HUES64 (cell line): ENCODE results near the gene REEP6.

Source experiments
- H3K27ac ChIP-seq: 2 replicates; pipeline ENCODE4 v1.7.0; 2013; ENCODE audit warnings: low read depth, low read length, inconsistent platforms
- H3K27me3 ChIP-seq: 2 replicates; pipeline ENCODE4 v1.6.1; 2013; ENCODE audit warnings: mild to moderate bottlenecking, low read length; ENCODE audit not compliant: insufficient read depth
- H3K36me3 ChIP-seq: 2 replicates; pipeline ENCODE4 v1.6.1; 2013; ENCODE audit warnings: mild to moderate bottlenecking, low read length; ENCODE audit not compliant: insufficient read depth
- H3K4me1 ChIP-seq: 2 replicates; pipeline ENCODE4 v1.6.1; 2013; ENCODE audit warnings: mild to moderate bottlenecking, low read length, moderate library complexity; ENCODE audit not compliant: insufficient read depth
- H3K4me3 ChIP-seq: 2 replicates; pipeline ENCODE4 v1.5.1; 2013; ENCODE audit warnings: mild to moderate bottlenecking, low read length, moderate library complexity
- H3K9ac ChIP-seq: 2 replicates; pipeline ENCODE4 v1.6.1; 2013; ENCODE audit warnings: mild to moderate bottlenecking, low read depth, low read length
- H3K9me3 ChIP-seq: 2 replicates; pipeline ENCODE4 v1.6.1; 2013; ENCODE audit warnings: low read depth, low read length; ENCODE audit not compliant: insufficient read depth
- WGBS: fragments of 150-250, 120-280 bp; methylation state at CpG from one replicate; pipeline ENCODE4 v1.1.7; 2013; ENCODE audit warnings: missing lambda C conversion rate; 5-methylcytosine and 5-hydroxymethylcytosine counted together

Gene REEP6

GRCh38 chr19:1459479-1459878 lies 31.5 kb upstream of the REEP6 start:
- Histone ChIP-seq H3K4me1 (no peaks in the 10 kb centered on the region), H3K9ac (no peak overlapping the region), H3K9me3 (no peaks in the 10 kb centered on the region), H3K36me3 (no peaks in the 10 kb centered on the region), H3K27me3 (peaks cover 39% of the 10 kb centered on the region), H3K4me3 (no peak overlapping the region), H3K27ac (no peak overlapping the region)
- 72% methylated on average over 7 of the region's 9 CpGs for WGBS

GRCh38 chr19:1460033-1460995 lies 30.7 kb upstream of the REEP6 start:
- Histone ChIP-seq H3K4me3 (no peak overlapping the region), H3K9ac (no peak overlapping the region), H3K9me3 (no peaks in the 10 kb centered on the region), H3K36me3 (no peaks in the 10 kb centered on the region), H3K27me3 (peaks cover 48% of the 10 kb centered on the region), H3K4me1 (no peaks in the 10 kb centered on the region), H3K27ac (no peak overlapping the region)
- WGBS, result 93% methylated on average over 36 of the region's 36 CpGs

- Histone ChIP-seq H3K27ac (no peak overlapping the region), H3K4me1 (no peaks in the 10 kb centered on the region), H3K36me3 (no peaks in the 10 kb centered on the region), H3K9ac (no peak overlapping the region), H3K27me3 (peaks cover 54% of the 10 kb centered on the region), H3K4me3 (no peak overlapping the region), H3K9me3 (no peaks in the 10 kb centered on the region)
- 89% methylated on average over 24 of the region's 24 CpGs for WGBS
Observed at GRCh38 chr19:1461862-1462261, 29.1 kb upstream of the REEP6 start.

GRCh38 chr19:1465191-1466016 lies 25.6 kb upstream of the REEP6 start:
- H3K9ac ChIP-seq, result no peak overlapping the region
- H3K36me3 ChIP-seq, result no peaks in the 10 kb centered on the region
- peaks cover 70% of the 10 kb centered on the region for H3K27me3 ChIP-seq
- H3K27ac ChIP-seq, result no peak overlapping the region
- WGBS, result 22% methylated on average over 83 of the region's 83 CpGs
- H3K4me3 ChIP-seq, result no peak overlapping the region
- no peaks in the 10 kb centered on the region for H3K4me1 ChIP-seq
- no peaks in the 10 kb centered on the region for H3K9me3 ChIP-seq

GRCh38 chr19:1466018-1466460 lies 24.9 kb upstream of the REEP6 start:
- no peaks in the 10 kb centered on the region for H3K9me3 ChIP-seq
- H3K27ac ChIP-seq, result no peak overlapping the region
- H3K4me1 ChIP-seq, result 0 out of 2 replicates have a peak, but pooled peaks cover under 1% of the 10 kb centered on the region
- no peak overlapping the region for H3K9ac ChIP-seq
- no peaks in the 10 kb centered on the region for H3K36me3 ChIP-seq
- no peak overlapping the region for H3K4me3 ChIP-seq
- peaks cover 76% of the 10 kb centered on the region for H3K27me3 ChIP-seq
- WGBS, result 26% methylated on average over 41 of the region's 41 CpGs

GRCh38 chr19:1466461-1467214 lies 24.3 kb upstream of the REEP6 start:
- no peak overlapping the region for H3K9ac ChIP-seq
- no peaks in the 10 kb centered on the region for H3K36me3 ChIP-seq
- peaks cover 82% of the 10 kb centered on the region for H3K27me3 ChIP-seq
- H3K27ac ChIP-seq, result no peak overlapping the region
- H3K4me1 ChIP-seq, result 0 out of 2 replicates have a peak, but pooled peaks cover 3% of the 10 kb centered on the region
- peak overlapping the region; percentile 1; the same call in 1 of the 2 replicates for H3K4me3 ChIP-seq
- H3K9me3 ChIP-seq, result no peaks in the 10 kb centered on the region
- 10% methylated on average over 70 of the region's 70 CpGs for WGBS

- Histone ChIP-seq H3K36me3 (no peaks in the 10 kb centered on the region), H3K27ac (no peak overlapping the region), H3K4me3 (peak overlapping the region; percentile 21; the same call in 1 of the 2 replicates), H3K27me3 (peaks cover 87% of the 10 kb centered on the region), H3K4me1 (0 out of 2 replicates have a peak, but pooled peaks cover 3% of the 10 kb centered on the region), H3K9ac (no peak overlapping the region), H3K9me3 (no peaks in the 10 kb centered on the region)
- WGBS, result 4% methylated on average over 36 of the region's 36 CpGs
Observed at GRCh38 chr19:1467215-1467489, 23.8 kb upstream of the REEP6 start.

- WGBS, result 5% methylated on average over 92 of the region's 92 CpGs
- H3K9me3 ChIP-seq, result no peaks in the 10 kb centered on the region
- no peak overlapping the region for H3K9ac ChIP-seq
- peak overlapping the region; percentile 21; the same call in 1 of the 2 replicates for H3K4me3 ChIP-seq
- H3K27me3 ChIP-seq, result peaks cover 92% of the 10 kb centered on the region
- no peak overlapping the region for H3K27ac ChIP-seq
- H3K4me1 ChIP-seq, result 0 out of 2 replicates have a peak, but pooled peaks cover 3% of the 10 kb centered on the region
- H3K36me3 ChIP-seq, result no peaks in the 10 kb centered on the region
Observed at GRCh38 chr19:1467490-1468273, 23.3 kb upstream of the REEP6 start.

GRCh38 chr19:1468274-1468820 lies 22.6 kb upstream of the REEP6 start:
- peaks cover 99% of the 10 kb centered on the region for H3K27me3 ChIP-seq
- H3K36me3 ChIP-seq, result no peaks in the 10 kb centered on the region
- no peak overlapping the region for H3K27ac ChIP-seq
- WGBS, result 21% methylated on average over 49 of the region's 49 CpGs
- H3K9ac ChIP-seq, result no peak overlapping the region
- 0 out of 2 replicates have a peak, but pooled peaks cover 3% of the 10 kb centered on the region for H3K4me1 ChIP-seq
- no peaks in the 10 kb centered on the region for H3K9me3 ChIP-seq
- 0 out of 2 replicates have a peak overlapping the region, but pooled peaks have one; percentile 21 for H3K4me3 ChIP-seq

GRCh38 chr19:1468821-1469254 lies 22.1 kb upstream of the REEP6 start:
- Histone ChIP-seq H3K36me3 (no peaks in the 10 kb centered on the region), H3K27me3 (peaks cover 95% of the 10 kb centered on the region), H3K4me1 (0 out of 2 replicates have a peak, but pooled peaks cover 3% of the 10 kb centered on the region), H3K27ac (no peak overlapping the region), H3K9ac (no peak overlapping the region), H3K4me3 (0 out of 2 replicates have a peak overlapping the region, but pooled peaks have one; percentile 10), H3K9me3 (no peaks in the 10 kb centered on the region)
- WGBS, result 3% methylated on average over 47 of the region's 47 CpGs
